ENCODE measurements around the gene ZNF597. TPM values are rescaled to one million over a fixed set of nuclear protein-coding genes. Genes with fewer than 3 reads are reported as not detected.

ZNF597 gene
- total and polyA plus RNA-seq, 7 donors, result 0.69 to 2.5 (median 1.5) TPM

- Histone ChIP-seq H3K36me3 (no peaks in the 10 kb centered on the region), H3K4me3 (peak overlapping the region; percentile 82 to 93 (median 84)), H3K27me3 (no peaks in the 10 kb centered on the region), H3K27ac (peak overlapping the region; percentile 89 to 97 (median 94)), H3K4me1 (peaks cover 0 to 55% (median 43%) of the 10 kb centered on the region in 4 donors), H3K9me3 (no peaks in the 10 kb centered on the region)
- TF ChIP-seq POLR2A (IDR thresholded peaks at IDR 0.05) (peak in 1 of 2 donors; percentile 37), POLR2AphosphoS5 (IDR thresholded peaks at IDR 0.05) (peak in 2 of 4 donors; percentile 9 to 49), EP300 (IDR thresholded peaks at IDR 0.05) (no peak)
- intact Hi-C loops (cut with DNase I), result loop anchor here (5.0 to 10.0 kb wide), 3 partner anchors 152 to 222 kb away; partner anchors contain the start of genes TIGD7, ZNF200 and ZNF75A
- no peak for DNase-seq
- 1 to 13% methylated on average over 10 of the region's 10 CpGs for WGBS, 2 donors
Observed at GRCh38 chr16:3458852-3459361, 15.6 kb upstream of the ZNF597 start.

DNA sequence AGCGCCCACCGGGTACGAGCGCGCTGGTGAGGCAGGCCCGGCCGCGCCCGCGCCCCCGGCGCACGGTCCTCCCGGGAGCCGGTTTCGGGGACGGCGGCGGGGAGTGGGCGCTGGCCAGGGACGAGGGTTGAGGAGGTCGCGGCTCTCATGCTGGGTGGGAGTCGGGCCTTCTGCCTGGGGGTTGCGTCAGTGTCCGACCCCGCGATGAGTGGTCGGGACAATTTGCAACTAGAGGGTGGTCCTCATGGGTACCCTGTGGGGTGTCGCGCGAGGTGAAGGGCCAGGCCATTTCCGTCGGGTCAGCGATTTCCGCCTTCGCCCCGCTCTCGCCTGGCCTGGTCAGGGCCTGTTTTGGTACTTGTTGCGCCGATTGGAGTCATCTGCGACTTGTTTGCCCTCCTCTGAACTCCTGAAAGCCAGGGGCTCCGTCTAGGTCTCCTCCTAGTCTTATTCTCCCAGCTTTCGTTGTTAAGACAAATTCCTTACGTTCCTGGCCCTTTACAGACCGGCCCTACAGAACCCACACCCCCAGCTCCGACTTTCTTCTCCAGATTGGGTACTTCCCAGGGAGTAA lies 15.1 kb upstream of the ZNF597 start:
- DNase-seq, result no peak
- H3K4me3 ChIP-seq, result peak overlapping the region; percentile 82 to 93 (median 84)
- no peaks in the 10 kb centered on the region for H3K36me3 ChIP-seq
- H3K27ac ChIP-seq, result peak overlapping the region; percentile 89 to 97 (median 94)
- peaks cover 0 to 55% (median 42%) of the 10 kb centered on the region in 4 donors for H3K4me1 ChIP-seq
- WGBS, 2 donors, result 0 to 1% methylated on average over 47 of the region's 47 CpGs
- H3K9me3 ChIP-seq, result no peaks in the 10 kb centered on the region
- intact Hi-C loops (cut with DNase I), result loop anchor here (5.0 to 10.0 kb wide), 3 partner anchors 151 to 221 kb away; partner anchors contain the start of genes TIGD7, ZNF200 and ZNF75A
- no peak for TF ChIP-seq POLR2AphosphoS5 (IDR thresholded peaks at IDR 0.05)
- TF ChIP-seq EP300 (IDR thresholded peaks at IDR 0.05), result no peak
- TF ChIP-seq POLR2A (IDR thresholded peaks at IDR 0.05), result no peak
- TF ChIP-seq CTCF (IDR thresholded peaks at IDR 0.05), result no peak
- no peaks in the 10 kb centered on the region for H3K27me3 ChIP-seq

- H3K36me3 ChIP-seq, result no peaks in the 10 kb centered on the region
- no peaks in the 10 kb centered on the region for H3K9me3 ChIP-seq
- intact Hi-C loops (cut with DNase I), result loop anchor here (1.0 to 10.0 kb wide), 6 partner anchors 43 to 220 kb away; partner anchors contain the start of genes TIGD7, ZNF174, ZNF200 and ZNF75A
- no peaks in the 10 kb centered on the region for H3K27me3 ChIP-seq
- peak overlapping the region; percentile 89 to 97 (median 94) for H3K27ac ChIP-seq
- DNase-seq, result peak; percentile 96
- peak in 1 of 2 donors; percentile 37 for TF ChIP-seq POLR2A (IDR thresholded peaks at IDR 0.05)
- peak; percentile 49 to 81 (median 72) for TF ChIP-seq POLR2AphosphoS5 (IDR thresholded peaks at IDR 0.05)
- TF ChIP-seq CTCF (IDR thresholded peaks at IDR 0.05), result peak in 2 of 4 experiments; percentile 19 to 46
- TF ChIP-seq EP300 (IDR thresholded peaks at IDR 0.05), result no peak
- 0 to 1% methylated on average over 83 of the region's 83 CpGs for WGBS, 2 donors
- H3K4me1 ChIP-seq, result peaks cover 0 to 50% (median 42%) of the 10 kb centered on the region in 4 donors
- peak overlapping the region; percentile 82 to 93 (median 84) for H3K4me3 ChIP-seq
Observed at GRCh38 chr16:3457434-3458252, 14.3 kb upstream of the ZNF597 start.

GRCh38 chr16:3454631-3455147 lies 11.4 kb upstream of the ZNF597 start:
- peaks cover 0 to 21% (median 18%) of the 10 kb centered on the region in 4 donors for H3K4me1 ChIP-seq
- H3K4me3 ChIP-seq, result no peak overlapping the region
- intact Hi-C loops (cut with DNase I), result loop anchor here (5.0 to 10.0 kb wide), 3 partner anchors 147 to 217 kb away; partner anchors contain the start of genes TIGD7, ZNF200 and ZNF75A
- TF ChIP-seq POLR2AphosphoS5 (IDR thresholded peaks at IDR 0.05) (no peak), POLR2A (IDR thresholded peaks at IDR 0.05) (no peak), EP300 (IDR thresholded peaks at IDR 0.05) (no peak)
- peaks cover 0 to 6% (median 0%) of the 10 kb centered on the region in 4 donors for H3K36me3 ChIP-seq
- no peaks in the 10 kb centered on the region for H3K9me3 ChIP-seq
- no peak for DNase-seq
- no peaks in the 10 kb centered on the region for H3K27me3 ChIP-seq
- H3K27ac ChIP-seq, result no peak overlapping the region
- 87 to 93% methylated on average over 10 of the region's 10 CpGs for WGBS, 2 donors

DNA sequence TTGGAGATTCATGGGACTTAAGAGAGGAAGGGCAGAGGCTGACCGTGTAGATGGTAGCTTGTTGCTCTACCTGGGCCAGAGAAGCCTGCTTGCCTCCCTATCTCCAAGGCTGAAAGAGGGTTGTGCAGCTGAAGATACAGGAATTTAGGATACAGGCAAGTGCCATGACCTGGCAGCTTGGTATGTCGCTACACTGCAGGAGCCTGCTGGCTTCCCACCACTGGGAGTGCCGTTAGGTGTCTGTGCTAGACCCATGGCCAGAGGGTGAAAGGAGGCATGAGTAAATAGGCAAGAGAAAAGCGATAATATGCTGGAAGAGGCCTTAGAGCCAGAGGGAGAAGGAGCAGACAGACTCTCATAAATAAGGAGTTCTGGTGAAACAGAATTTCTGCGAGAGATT lies 10.8 kb upstream of the ZNF597 start:
- no peak for TF ChIP-seq POLR2A (IDR thresholded peaks at IDR 0.05)
- no peak for TF ChIP-seq CTCF (IDR thresholded peaks at IDR 0.05)
- no peak for TF ChIP-seq POLR2AphosphoS5 (IDR thresholded peaks at IDR 0.05)
- no peak for TF ChIP-seq EP300 (IDR thresholded peaks at IDR 0.05)

More for the DNA sequence above, 10.8 kb upstream of the ZNF597 start:
- H3K27me3 ChIP-seq, result no peaks in the 10 kb centered on the region
- H3K36me3 ChIP-seq, result peaks cover 0 to 10% (median 0%) of the 10 kb centered on the region in 4 donors
- H3K4me1 ChIP-seq, result peaks cover 0 to 15% (median 12%) of the 10 kb centered on the region in 4 donors
- intact Hi-C loops (cut with DNase I), result loop anchor here (10.0 kb wide), 1 partner anchor 189 kb away; no protein-coding TSS in a partner anchor
- no peaks in the 10 kb centered on the region for H3K9me3 ChIP-seq
- no peak overlapping the region for H3K27ac ChIP-seq
- WGBS, 2 donors, result 93 to 95% methylated on average over 5 of the region's 5 CpGs
- no peak for DNase-seq
- H3K4me3 ChIP-seq, result no peak overlapping the region

All from sigmoid colon (tissue), 7 donors.